Thyroid gland (tissue), 4 donors: ENCODE measurements around the gene EPB41L4A. TPM values are rescaled to one million over a fixed set of nuclear protein-coding genes. Genes with fewer than 3 reads are reported as not detected.

ENCODE experiments used
- DNase-seq, 2 donors: peaks; one replicate each; pipeline ENCODE4 v3.0.0-alpha.2; 2019
- H3K27ac ChIP-seq, 3 donors: fragments of 200-600 bp; sonication (generic); 1 replicate in 2 of 3; 2 replicates in 1 of 3; pipeline ENCODE4 v1.5.1; 2016 to 2019; ENCODE audit warnings: mild to moderate bottlenecking in 1 of 3, moderate library complexity in 1 of 3
- H3K27me3 ChIP-seq: fragments of 200-600 bp; sonication (generic); one replicate; pipeline ENCODE4 v1.5.1; 2019
- H3K36me3 ChIP-seq, 2 donors: fragments of 200-600 bp; sonication (generic); one replicate each; pipeline ENCODE4 v1.5.1; 2016 to 2019
- H3K4me1 ChIP-seq, 2 donors: fragments of 200-600 bp; sonication (generic); one replicate each; pipeline ENCODE4 v1.5.1; 2017 to 2019
- H3K4me3 ChIP-seq, 3 donors: fragments of 200-600 bp; sonication (generic); replicated peaks in 1 of 3; 1 replicate in 2 of 3; 2 replicates in 1 of 3; pipeline ENCODE4 v1.5.1; 2016; ENCODE audit warnings: mild to moderate bottlenecking in 1 of 3
- H3K9me3 ChIP-seq: fragments of 200-600 bp; sonication (generic); one replicate; pipeline ENCODE4 v1.5.1; 2017
- POLR2A ChIP-seq, 2 donors: fragments of 450-650 bp; IDR thresholded peaks; one replicate each; pipeline ENCODE4 v1.6.1; 2017; ENCODE audit warnings: antibody characterized with exemption in 2 of 2, mild to moderate bottlenecking in 2 of 2, moderate library complexity in 1 of 2
- WGBS, 2 donors: methylation state at CpG; one replicate each; pipeline ENCODE4 v1.1.5; 2017; 5-methylcytosine and 5-hydroxymethylcytosine counted together
- intact Hi-C: fragments of 100-400 bp; cut with DNase I; formaldehyde crosslinking; loops from one replicate; pipeline ENCODE4 v1.15.1; 2023
- total RNA-seq, 4 donors: library from RNA; depleted of rRNA; stranded (reverse); fragments of >200 nt; gene quantifications; one replicate each; pipeline ENCODE4 v1.2.3, GENCODE V29; 2016
- TF ChIP-seq, protein P1 (sequence below), 6 experiments: fragments of 200-600 bp in 3 of 6; fragments of 450-650 bp in 3 of 6; sonication (generic) in 3 of 6; IDR thresholded peaks; one replicate each; pipeline ENCODE4 v1.5.1; 2016 to 2019; ENCODE audit warnings: antibody characterized with exemption in 6 of 6, mild to moderate bottlenecking in 2 of 6, inconsistent platforms in 1 of 6, moderate library complexity in 1 of 6

Gene EPB41L4A
- total RNA-seq, 4 donors from 2014 or later = 31.9 to 44.2 (median 37.5) TPM

DNA sequence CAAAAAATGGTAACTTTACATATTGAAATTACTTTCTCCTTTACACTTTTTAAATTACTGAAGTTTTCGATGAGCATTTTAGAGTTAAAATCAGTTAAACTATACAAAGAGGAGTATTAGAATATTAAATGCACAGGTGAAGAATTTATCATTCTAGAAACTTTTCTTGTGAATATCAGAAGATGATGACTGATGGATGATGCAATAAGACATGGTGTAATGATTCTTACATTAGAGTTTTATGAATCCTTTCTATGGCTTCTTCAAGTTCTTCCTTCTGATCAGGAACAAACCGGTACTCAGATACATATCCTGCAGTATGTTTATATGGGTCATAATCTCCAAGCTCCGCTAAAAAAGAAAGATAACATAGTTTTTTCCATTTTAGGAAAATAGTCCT is 154.4 kb downstream of the EPB41L4A start:
- WGBS, 2 donors = 96 to 98% methylated on average over 3 of the region's 3 CpGs
- intact Hi-C loops = no loop called here

DNA sequence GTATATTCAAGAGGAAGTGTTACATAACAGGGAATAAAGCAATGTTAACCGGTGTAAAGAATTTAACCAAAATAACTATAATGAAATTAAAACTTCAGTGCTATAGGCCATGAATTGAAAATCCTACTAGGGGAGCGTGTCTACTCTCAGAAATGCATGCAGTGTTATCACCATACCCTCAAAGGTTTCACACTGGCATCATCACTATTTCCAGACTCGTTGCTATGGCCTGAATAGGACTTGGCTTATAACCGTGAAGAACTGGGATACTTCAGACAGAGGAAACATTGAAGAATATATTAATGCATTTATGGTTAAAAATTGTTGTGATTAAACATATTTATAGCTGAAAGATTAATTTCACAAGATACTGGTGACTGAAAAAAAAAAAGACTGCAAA is 154.9 kb downstream of the EPB41L4A start:
- TF ChIP-seq, protein P1, sequence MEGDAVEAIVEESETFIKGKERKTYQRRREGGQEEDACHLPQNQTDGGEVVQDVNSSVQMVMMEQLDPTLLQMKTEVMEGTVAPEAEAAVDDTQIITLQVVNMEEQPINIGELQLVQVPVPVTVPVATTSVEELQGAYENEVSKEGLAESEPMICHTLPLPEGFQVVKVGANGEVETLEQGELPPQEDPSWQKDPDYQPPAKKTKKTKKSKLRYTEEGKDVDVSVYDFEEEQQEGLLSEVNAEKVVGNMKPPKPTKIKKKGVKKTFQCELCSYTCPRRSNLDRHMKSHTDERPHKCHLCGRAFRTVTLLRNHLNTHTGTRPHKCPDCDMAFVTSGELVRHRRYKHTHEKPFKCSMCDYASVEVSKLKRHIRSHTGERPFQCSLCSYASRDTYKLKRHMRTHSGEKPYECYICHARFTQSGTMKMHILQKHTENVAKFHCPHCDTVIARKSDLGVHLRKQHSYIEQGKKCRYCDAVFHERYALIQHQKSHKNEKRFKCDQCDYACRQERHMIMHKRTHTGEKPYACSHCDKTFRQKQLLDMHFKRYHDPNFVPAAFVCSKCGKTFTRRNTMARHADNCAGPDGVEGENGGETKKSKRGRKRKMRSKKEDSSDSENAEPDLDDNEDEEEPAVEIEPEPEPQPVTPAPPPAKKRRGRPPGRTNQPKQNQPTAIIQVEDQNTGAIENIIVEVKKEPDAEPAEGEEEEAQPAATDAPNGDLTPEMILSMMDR (IDR thresholded peaks at IDR 0.05) = no peak
- no peak for TF ChIP-seq POLR2A (IDR thresholded peaks at IDR 0.05)
- intact Hi-C loops = no loop called here
- no peaks in the 10 kb centered on the region for H3K36me3 ChIP-seq
- no peaks in the 10 kb centered on the region for H3K9me3 ChIP-seq
- H3K27ac ChIP-seq = peak overlapping the region; percentile 53 to 76 (median 60)
- no peak for DNase-seq
- WGBS, 2 donors = 92 to 93% methylated on average over 4 of the region's 4 CpGs
- H3K27me3 ChIP-seq = no peaks in the 10 kb centered on the region
- H3K4me3 ChIP-seq = no peak overlapping the region
- H3K4me1 ChIP-seq = peaks cover 5 to 18% of the 10 kb centered on the region in 2 donors

More for the DNA sequence above, 154.4 kb downstream of the EPB41L4A start:
- no peak for DNase-seq
- no peak overlapping the region for H3K4me3 ChIP-seq
- H3K9me3 ChIP-seq = no peaks in the 10 kb centered on the region
- peaks cover 5 to 18% of the 10 kb centered on the region in 2 donors for H3K4me1 ChIP-seq
- TF ChIP-seq, protein P1 (IDR thresholded peaks at IDR 0.05) = no peak
- no peak for TF ChIP-seq POLR2A (IDR thresholded peaks at IDR 0.05)
- H3K27ac ChIP-seq = no peak overlapping the region
- H3K27me3 ChIP-seq = no peaks in the 10 kb centered on the region
- H3K36me3 ChIP-seq = no peaks in the 10 kb centered on the region

DNA sequence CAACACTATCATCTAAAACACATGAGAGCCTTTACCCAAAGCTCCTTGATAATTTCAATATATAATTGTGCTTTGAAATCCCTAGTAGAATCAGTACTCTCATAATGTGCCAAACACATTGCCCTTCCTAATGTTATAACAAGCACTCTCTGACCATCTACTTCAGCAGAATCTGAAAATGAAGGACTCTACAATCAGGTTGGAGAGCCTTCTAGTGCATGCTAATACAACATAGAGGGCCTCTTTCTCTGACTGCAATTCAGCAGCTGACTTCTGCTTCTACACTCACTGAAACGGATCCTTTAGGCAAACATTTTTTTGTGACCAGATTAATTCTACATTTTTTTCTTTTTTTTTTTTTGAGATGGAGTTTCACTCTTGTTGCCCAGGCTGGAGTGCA is 155.6 kb downstream of the EPB41L4A start:
- Histone ChIP-seq H3K27ac (peak overlapping the region; percentile 53 to 76 (median 60)), H3K4me1 (peaks cover 11 to 22% of the 10 kb centered on the region in 2 donors), H3K27me3 (no peaks in the 10 kb centered on the region), H3K4me3 (no peak overlapping the region), H3K36me3 (no peaks in the 10 kb centered on the region), H3K9me3 (no peaks in the 10 kb centered on the region)
- intact Hi-C loops = no loop called here
- DNase-seq = peak in 1 of 2 donors; percentile 23
- TF ChIP-seq, protein P1 (IDR thresholded peaks at IDR 0.05) = no peak
- no peak for TF ChIP-seq POLR2A (IDR thresholded peaks at IDR 0.05)
- WGBS, 2 donors = 29 to 47% methylated on average over 1 of the region's 1 CpG

DNA sequence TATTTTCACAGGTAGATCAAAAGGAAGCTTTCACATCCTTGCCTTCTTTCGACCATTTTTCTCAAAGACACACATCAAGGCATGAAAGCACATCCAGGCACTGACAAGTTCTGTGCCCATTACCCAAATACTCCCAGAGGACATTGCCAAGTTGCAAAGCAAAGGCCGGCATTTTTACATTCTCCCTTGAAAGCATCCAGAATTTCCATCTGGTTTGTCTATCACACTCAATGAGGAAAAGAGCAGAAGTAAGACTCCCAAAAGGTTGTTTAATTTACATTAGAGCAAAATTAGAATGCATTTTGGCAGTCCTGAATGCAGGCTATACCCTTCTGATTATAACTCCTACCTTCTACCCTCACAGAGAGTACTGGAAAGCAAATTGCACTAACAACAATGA is 160.5 kb downstream of the EPB41L4A start:
- no peak overlapping the region for H3K4me3 ChIP-seq
- no peak for DNase-seq
- intact Hi-C loops = no loop called here
- H3K4me1 ChIP-seq = peaks cover 25 to 27% of the 10 kb centered on the region in 2 donors
- peak overlapping the region in 1 of 3 donors; percentile 24 for H3K27ac ChIP-seq
- TF ChIP-seq POLR2A (IDR thresholded peaks at IDR 0.05) = no peak
- TF ChIP-seq, protein P1 (IDR thresholded peaks at IDR 0.05) = no peak
- no peaks in the 10 kb centered on the region for H3K27me3 ChIP-seq
- WGBS, 2 donors = 77 to 86% methylated on average over 2 of the region's 2 CpGs
- H3K9me3 ChIP-seq = no peaks in the 10 kb centered on the region
- no peaks in the 10 kb centered on the region for H3K36me3 ChIP-seq

DNA sequence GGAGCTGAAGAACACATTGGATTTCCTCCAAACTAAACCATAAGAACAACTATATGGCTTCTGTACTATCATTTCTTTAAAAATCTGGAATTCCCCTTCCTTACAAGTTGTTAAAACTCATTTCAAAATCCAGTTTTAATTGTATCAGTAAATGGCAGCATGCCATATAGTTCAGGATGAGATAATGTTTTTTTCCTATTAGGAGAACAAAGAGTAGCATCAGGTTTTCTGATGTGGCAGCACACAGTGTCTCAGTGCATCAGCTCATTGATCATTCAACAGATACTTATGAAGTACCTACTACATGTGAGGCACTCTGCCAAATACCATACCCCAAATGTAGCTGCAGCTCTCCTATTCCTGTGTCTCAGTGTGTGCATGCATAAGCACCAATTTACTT is 161.1 kb downstream of the EPB41L4A start:
- H3K4me1 ChIP-seq = peaks cover 21 to 22% of the 10 kb centered on the region in 2 donors
- H3K36me3 ChIP-seq = no peaks in the 10 kb centered on the region
- H3K9me3 ChIP-seq = no peaks in the 10 kb centered on the region
- TF ChIP-seq, protein P1 (IDR thresholded peaks at IDR 0.05) = no peak
- TF ChIP-seq POLR2A (IDR thresholded peaks at IDR 0.05) = no peak
- no peak overlapping the region for H3K27ac ChIP-seq
- no peaks in the 10 kb centered on the region for H3K27me3 ChIP-seq
- peak in 1 of 2 donors; percentile 23 for DNase-seq
- H3K4me3 ChIP-seq = no peak overlapping the region
- intact Hi-C loops = no loop called here
